HG03457 (cell line): ENCODE results near the gene CDC42EP1.
"Not testable (repeated sequence)": the region's sequence is repeated elsewhere in the genome, so short reads cannot be mapped to it uniquely, and the experiment has no call there.

ENCODE experiments used
- ATAC-seq: cut with Tn5 transposase; IDR thresholded peaks from one replicate; pipeline ENCODE4 v1.9.1; 2021; ENCODE audit warnings: moderate number of reproducible peaks; ENCODE audit not compliant: unreplicated experiment

Gene CDC42EP1

GRCh38 chr22:37533995-37534394 is 26.3 kb upstream of the CDC42EP1 start:
- ATAC-seq = no peak

- ATAC-seq = no peak
These were observed 25.8 kb upstream of the CDC42EP1 start for GRCh38 chr22:37534445-37534844.

- no peak for ATAC-seq
These were observed 25.1 kb upstream of the CDC42EP1 start for GRCh38 chr22:37535159-37535558.

- peak; percentile 71 for ATAC-seq
These were observed 21.5 kb upstream of the CDC42EP1 start for GRCh38 chr22:37538590-37539357.

GRCh38 chr22:37539790-37540189 is 20.5 kb upstream of the CDC42EP1 start:
- not testable (repeated sequence) for ATAC-seq

GRCh38 chr22:37542416-37542815 is 17.9 kb upstream of the CDC42EP1 start:
- ATAC-seq = not testable (repeated sequence)

- ATAC-seq = no peak
These were observed 17.3 kb upstream of the CDC42EP1 start for GRCh38 chr22:37542959-37543358.

- ATAC-seq = no peak
These were observed 15.2 kb upstream of the CDC42EP1 start for GRCh38 chr22:37544955-37545702.

GRCh38 chr22:37545703-37546436 is 14.4 kb upstream of the CDC42EP1 start:
- ATAC-seq = no peak

- ATAC-seq = no peak
These were observed 13.6 kb upstream of the CDC42EP1 start for GRCh38 chr22:37546437-37547250.

- ATAC-seq = no peak
These were observed 13.0 kb upstream of the CDC42EP1 start for GRCh38 chr22:37547251-37547741.

- no peak for ATAC-seq
These were observed 10.6 kb upstream of the CDC42EP1 start for GRCh38 chr22:37549704-37550059.

- ATAC-seq = not testable (repeated sequence)
These were observed 9.4 kb upstream of the CDC42EP1 start for GRCh38 chr22:37550921-37551320.

GRCh38 chr22:37551981-37552380 is 8.3 kb upstream of the CDC42EP1 start:
- ATAC-seq = no peak

GRCh38 chr22:37552524-37553163 is 7.6 kb upstream of the CDC42EP1 start:
- no peak for ATAC-seq

GRCh38 chr22:37553725-37554124 is 6.6 kb upstream of the CDC42EP1 start:
- ATAC-seq = no peak

GRCh38 chr22:37555029-37555428 is 5.3 kb upstream of the CDC42EP1 start:
- no peak for ATAC-seq

- ATAC-seq = no peak
These were observed 3.6 kb upstream of the CDC42EP1 start for GRCh38 chr22:37556710-37557109.

GRCh38 chr22:37557321-37558001 is 2.8 kb upstream of the CDC42EP1 start:
- no peak for ATAC-seq

- no peak for ATAC-seq
These were observed 1.5 kb upstream of the CDC42EP1 start for GRCh38 chr22:37558815-37559214.
